Measurements from ENCODE around the gene RRP12.
"Not testable (repeated sequence)": the region's sequence is repeated elsewhere in the genome, so short reads cannot be mapped to it uniquely, and the experiment has no call there.

Gene RRP12

GRCh38 chr10:97407211-97407951 is 6.2 kb upstream of the RRP12 start:
- peak; percentile 54 for DNase-seq

- not testable (repeated sequence) for DNase-seq
Measured at GRCh38 chr10:97406483-97406882, 5.3 kb upstream of the RRP12 start.

GRCh38 chr10:97406064-97406463 is 4.9 kb upstream of the RRP12 start:
- DNase-seq = no peak

GRCh38 chr10:97404044-97404443 is 2.9 kb upstream of the RRP12 start:
- no peak for DNase-seq

- DNase-seq = no peak
Measured at GRCh38 chr10:97401455-97401919, 347 bp upstream of the RRP12 start.

- no peak for DNase-seq
Measured at GRCh38 chr10:97399843-97400545, 1.1 kb downstream of the RRP12 start.

- DNase-seq = no peak
Measured at GRCh38 chr10:97396056-97396455, 5.1 kb downstream of the RRP12 start.

GRCh38 chr10:97393034-97393573 is 8.0 kb downstream of the RRP12 start:
- DNase-seq = no peak

- no peak for DNase-seq
Measured at GRCh38 chr10:97390091-97390490, 11.0 kb downstream of the RRP12 start.

- no peak for DNase-seq
Measured at GRCh38 chr10:97388152-97388551, 13.0 kb downstream of the RRP12 start.

- DNase-seq = no peak
Measured at GRCh38 chr10:97385565-97385964, 15.6 kb downstream of the RRP12 start.

GRCh38 chr10:97384641-97385040 is 16.5 kb downstream of the RRP12 start:
- no peak for DNase-seq

- DNase-seq = no peak
Measured at GRCh38 chr10:97384156-97384555, 17.0 kb downstream of the RRP12 start.

GRCh38 chr10:97383159-97383558 is 18.0 kb downstream of the RRP12 start:
- DNase-seq = no peak

- DNase-seq = no peak
Measured at GRCh38 chr10:97381626-97382025, 19.5 kb downstream of the RRP12 start.

GRCh38 chr10:97380516-97380915 is 20.6 kb downstream of the RRP12 start:
- DNase-seq = no peak

- DNase-seq = no peak
Measured at GRCh38 chr10:97378933-97379921, 21.9 kb downstream of the RRP12 start.

GRCh38 chr10:97376413-97376812 is 24.7 kb downstream of the RRP12 start:
- no peak for DNase-seq

GRCh38 chr10:97373456-97373855 is 27.7 kb downstream of the RRP12 start:
- DNase-seq = no peak

GRCh38 chr10:97372233-97372875 is 28.8 kb downstream of the RRP12 start:
- no peak for DNase-seq

- no peak for DNase-seq
Measured at GRCh38 chr10:97371696-97372095, 29.4 kb downstream of the RRP12 start.

GRCh38 chr10:97367126-97367649 is 34.0 kb downstream of the RRP12 start:
- no peak for DNase-seq
